Activated T-cell treated with anti-CD3 and anti-CD28 coated beads, Interleukin-2, amount 50 U/mL, for 72 hours (primary cell): ENCODE data around the gene ENAH. TPM values are rescaled to one million over a fixed set of nuclear protein-coding genes. Genes with fewer than 3 reads are reported as not detected.

Experiments
- ATAC-seq, 2 donors: fragments of 150-1000 bp; cut with Tn5 transposase; replicated peaks in 1 of 2; 2 replicates each; pipeline ENCODE4 v1.10.0; 2021; ENCODE audit warnings: moderate library complexity in 2 of 2, mild to moderate bottlenecking in 1 of 2
- DNase-seq, 2 donors: peaks; one replicate each; pipeline ENCODE4 v3.0.0; 2021 to 2022; ENCODE audit warnings: mixed read lengths in 1 of 2
- H3K27ac Mint-ChIP-seq: one replicate; pipeline ENCODE4 v1.8.0; 2022; ENCODE audit warnings: mild to moderate bottlenecking, moderate library complexity, mixed read lengths
- H3K27me3 Mint-ChIP-seq: one replicate; pipeline ENCODE4 v1.8.0; 2022; ENCODE audit warnings: low read depth, mixed read lengths
- H3K36me3 Mint-ChIP-seq, 2 donors: one replicate each; pipeline ENCODE4 v1.8.0; 2022; ENCODE audit warnings: mixed read lengths in 2 of 2, mild to moderate bottlenecking in 1 of 2; ENCODE audit not compliant: insufficient read depth in 2 of 2
- H3K4me1 Mint-ChIP-seq: one replicate; pipeline ENCODE4 v1.8.0; 2022; ENCODE audit warnings: low read depth, mixed read lengths
- H3K4me3 Mint-ChIP-seq, 2 donors: one replicate each; pipeline ENCODE4 v1.8.0; 2022; ENCODE audit warnings: mild to moderate bottlenecking in 2 of 2, mixed read lengths in 2 of 2, moderate library complexity in 2 of 2
- H3K9me3 Mint-ChIP-seq, 2 donors: one replicate each; pipeline ENCODE4 v1.8.0; 2022; ENCODE audit warnings: mixed read lengths in 2 of 2
- total RNA-seq, 2 donors: library from RNA; stranded (reverse); gene quantifications; one replicate each; pipeline ENCODE4 v1.2.3, GENCODE V29; 2022

The ENAH gene
- total RNA-seq, 2 donors from 2014 or later: 0.12 to 0.43 TPM

DNA sequence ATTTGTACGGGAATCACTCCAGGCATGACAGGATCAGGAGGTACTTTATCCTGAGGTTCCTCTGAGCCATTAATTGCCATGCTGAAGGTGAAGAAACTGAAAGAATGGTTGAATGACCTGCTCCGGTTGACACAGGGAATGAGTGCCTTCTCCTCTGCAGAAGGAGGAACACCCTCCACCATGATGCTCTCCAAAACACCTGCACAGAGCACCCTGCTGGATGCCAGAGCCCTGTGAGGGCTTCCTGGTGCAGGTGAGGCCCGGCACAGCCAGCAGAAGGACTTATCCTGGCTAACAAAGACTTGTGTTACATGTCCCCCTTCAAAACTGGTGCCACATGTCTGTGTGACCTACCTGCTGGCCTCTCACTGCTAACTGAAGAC, 210.8 kb downstream of the ENAH start:
- Mint-ChIP-seq H3K36me3 (peaks cover 0 to 3% of the 10 kb centered on the region in 2 donors), H3K27me3 (no peaks in the 10 kb centered on the region), H3K27ac (peak overlapping the region; percentile 3), H3K4me3 (peak overlapping the region; percentile 70 to 76), H3K9me3 (no peaks in the 10 kb centered on the region), H3K4me1 (peaks cover 56% of the 10 kb centered on the region)
- no peak for DNase-seq
- no peak for ATAC-seq

DNA sequence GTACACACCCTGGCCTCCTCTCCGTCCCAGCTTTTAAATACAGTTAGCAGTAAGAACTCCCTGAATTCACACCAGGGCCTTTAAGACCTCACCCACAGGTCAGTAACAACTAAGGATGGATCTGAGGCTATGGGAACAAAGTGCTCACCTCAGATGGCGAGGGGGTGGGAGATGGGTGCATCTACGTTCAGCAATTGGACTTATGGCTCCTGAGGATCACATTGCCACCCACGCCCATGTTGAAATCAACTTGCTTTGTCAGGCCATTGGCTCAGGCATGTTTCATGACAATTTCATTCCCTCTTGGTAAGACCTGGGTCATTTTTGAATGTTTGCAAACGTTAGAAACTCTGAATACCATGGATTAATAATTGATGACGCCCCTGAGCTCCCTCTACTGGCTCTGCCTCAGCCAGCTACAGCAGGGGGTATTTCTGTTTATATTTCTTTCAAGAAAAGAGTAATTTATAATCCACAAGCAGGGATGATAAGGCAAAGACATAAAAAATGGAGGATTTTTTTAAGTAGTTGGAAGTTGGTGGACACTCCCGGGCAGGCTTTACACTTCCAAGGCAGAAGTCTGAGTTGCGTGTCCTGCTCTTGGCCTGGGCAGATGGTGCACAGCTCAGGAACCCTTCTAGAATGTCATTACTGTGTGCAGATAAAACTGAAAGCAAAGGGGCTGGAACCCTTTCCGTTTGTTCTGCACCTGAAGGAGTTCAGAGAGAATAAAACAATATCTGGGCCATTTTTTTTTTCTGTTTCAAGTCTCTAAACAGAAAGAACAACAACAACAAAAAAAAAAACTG, 211.4 kb downstream of the ENAH start:
- no peaks in the 10 kb centered on the region for H3K9me3 Mint-ChIP-seq
- ATAC-seq (no peak), DNase-seq (no peak)
- peaks cover 0 to 3% of the 10 kb centered on the region in 2 donors for H3K36me3 Mint-ChIP-seq
- H3K27me3 Mint-ChIP-seq: no peaks in the 10 kb centered on the region
- H3K4me1 Mint-ChIP-seq: peaks cover 55% of the 10 kb centered on the region
- H3K4me3 Mint-ChIP-seq: peak overlapping the region; percentile 70 to 76
- H3K27ac Mint-ChIP-seq: peak overlapping the region; percentile 34

DNA sequence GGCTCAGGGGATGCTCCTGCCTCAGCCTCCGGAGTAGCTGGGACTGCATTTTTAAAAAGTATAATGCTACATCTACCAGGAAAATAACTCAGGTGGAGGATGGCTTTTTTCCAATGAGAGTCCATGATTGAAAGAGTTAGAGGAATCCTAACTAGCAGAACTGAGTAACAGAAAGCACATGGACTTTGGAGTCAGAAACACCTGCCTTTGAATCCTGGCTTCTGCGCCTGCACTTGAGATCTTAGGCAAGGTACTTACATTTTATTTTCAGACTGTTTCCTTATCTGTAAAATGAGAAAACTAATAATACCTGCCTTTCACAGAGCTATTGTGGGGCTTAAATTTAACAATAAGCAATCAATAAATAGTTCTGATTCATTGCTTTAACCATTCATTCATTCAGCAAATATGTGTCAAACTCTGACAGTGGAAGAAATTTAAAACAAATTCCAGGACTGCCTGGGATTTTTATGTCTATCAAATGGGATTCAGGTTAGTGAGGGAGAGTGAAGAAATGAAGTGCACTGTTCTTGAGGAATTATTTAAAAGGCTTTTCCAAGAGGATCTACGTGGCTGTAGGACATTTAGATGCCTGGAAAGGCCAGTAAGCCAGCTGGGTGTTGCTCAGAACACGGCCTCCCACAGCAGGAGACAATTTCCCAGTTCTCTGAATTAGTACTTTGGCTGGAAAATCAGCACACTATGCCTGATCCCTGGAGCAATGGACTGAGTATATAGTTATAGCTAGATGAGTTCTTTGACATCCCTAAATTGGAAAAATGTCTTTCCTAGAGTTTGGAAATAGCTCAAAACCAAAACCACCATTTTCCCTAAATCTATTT, 212.3 kb downstream of the ENAH start:
- no peaks in the 10 kb centered on the region for H3K9me3 Mint-ChIP-seq
- no peak for ATAC-seq

DNA sequence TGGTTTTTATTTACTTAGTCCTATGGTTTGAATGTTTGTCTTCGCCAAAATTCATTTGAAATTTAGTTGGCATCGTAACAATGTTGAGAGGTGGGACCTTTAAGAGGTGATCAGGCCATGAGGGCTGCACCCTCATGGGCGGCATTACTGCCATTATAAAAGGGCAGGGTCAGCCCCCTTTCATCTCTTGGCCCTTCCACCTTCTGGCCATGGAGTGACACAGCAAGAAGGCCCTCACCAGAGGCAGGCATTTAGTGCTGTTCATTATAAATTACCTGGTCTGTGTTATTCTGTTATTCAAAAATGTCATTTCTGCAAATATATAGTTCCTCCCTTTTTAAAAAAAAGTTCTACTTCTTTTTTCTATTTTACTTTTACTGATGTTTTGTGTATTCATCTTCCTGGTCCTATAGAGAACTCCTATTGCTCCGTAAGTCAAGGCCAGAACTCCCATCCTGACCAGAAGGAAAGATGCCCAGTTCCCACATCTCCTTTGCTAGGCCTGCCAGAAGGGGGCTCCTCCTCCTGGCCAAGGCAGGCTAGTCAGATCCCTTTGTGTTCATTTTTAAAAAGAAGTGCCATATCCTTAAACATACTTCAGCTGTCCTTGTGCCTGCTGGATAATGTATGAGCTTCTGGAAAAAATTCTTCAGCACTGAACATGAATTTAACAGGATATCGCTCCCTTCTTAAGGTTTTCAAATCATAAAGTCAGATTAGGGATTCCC, 215.0 kb downstream of the ENAH start:
- Mint-ChIP-seq H3K9me3 (no peaks in the 10 kb centered on the region), H3K36me3 (no peaks in the 10 kb centered on the region), H3K4me3 (no peak overlapping the region), H3K27me3 (no peaks in the 10 kb centered on the region), H3K4me1 (peaks cover 31% of the 10 kb centered on the region), H3K27ac (no peak overlapping the region)
- DNase-seq: no peak
- ATAC-seq: no peak

More for the DNA sequence above, 212.3 kb downstream of the ENAH start:
- H3K36me3 Mint-ChIP-seq: peaks cover 0 to 3% of the 10 kb centered on the region in 2 donors
- H3K27ac Mint-ChIP-seq: no peak overlapping the region
- no peak for DNase-seq
- no peak overlapping the region for H3K4me3 Mint-ChIP-seq
- no peaks in the 10 kb centered on the region for H3K27me3 Mint-ChIP-seq
- H3K4me1 Mint-ChIP-seq: peaks cover 53% of the 10 kb centered on the region

Other genes with a start within 250 kb of the ENAH start
- gene LBR, start 225.1 kb downstream of the ENAH start, total RNA-seq: 100 to 1,000 TPM; 152 to 163 TPM
- gene SRP9, start 124.7 kb upstream of the ENAH start, total RNA-seq: 100 to 1,000 TPM; 217 to 239 TPM
- gene EPHX1, start 157.0 kb upstream of the ENAH start, total RNA-seq: 1 to 10 TPM; 2.6 to 3.8 TPM
- 10 to 100 TPM; 44.9 to 49.7 TPM for gene TMEM63A, start 229.3 kb upstream of the ENAH start, total RNA-seq
- gene LEFTY1, start 236.0 kb upstream of the ENAH start, total RNA-seq: not detected